HG03354 (cell line): ENCODE measurements around the gene STARD4.

ENCODE experiments used
- ATAC-seq: cut with Tn5 transposase; IDR thresholded peaks from one replicate; pipeline ENCODE4 v1.9.1; 2021; ENCODE audit warnings: mild to moderate bottlenecking; ENCODE audit not compliant: unreplicated experiment, poor library complexity, severe bottlenecking

STARD4 gene

GRCh38 chr5:111530298-111530740 is 18.0 kb upstream of the STARD4 start:
- ATAC-seq: peak; percentile 97

- no peak for ATAC-seq
Measured at GRCh38 chr5:111528056-111528455, 15.7 kb upstream of the STARD4 start.

DNA sequence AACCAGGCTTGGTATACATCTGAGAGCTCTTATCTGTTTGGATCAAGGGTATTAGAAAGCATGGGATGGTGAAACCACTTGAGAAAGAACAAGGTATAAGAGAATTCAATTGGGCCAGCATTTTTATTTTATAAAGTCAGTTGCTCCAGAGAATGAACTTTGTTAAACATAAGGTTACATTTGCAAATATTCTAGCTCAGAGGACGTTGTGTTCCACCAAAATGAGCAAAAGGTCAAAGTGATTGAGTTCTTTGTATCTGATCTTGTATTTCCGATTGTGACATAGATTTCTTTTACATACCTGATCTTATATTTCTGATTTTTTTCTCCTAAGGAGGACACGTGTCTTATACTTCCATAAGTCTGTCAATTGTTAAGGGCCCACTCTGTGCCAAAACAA is 8.6 kb upstream of the STARD4 start:
- no peak for ATAC-seq

GRCh38 chr5:111518777-111519176 is 6.4 kb upstream of the STARD4 start:
- ATAC-seq: no peak

DNA sequence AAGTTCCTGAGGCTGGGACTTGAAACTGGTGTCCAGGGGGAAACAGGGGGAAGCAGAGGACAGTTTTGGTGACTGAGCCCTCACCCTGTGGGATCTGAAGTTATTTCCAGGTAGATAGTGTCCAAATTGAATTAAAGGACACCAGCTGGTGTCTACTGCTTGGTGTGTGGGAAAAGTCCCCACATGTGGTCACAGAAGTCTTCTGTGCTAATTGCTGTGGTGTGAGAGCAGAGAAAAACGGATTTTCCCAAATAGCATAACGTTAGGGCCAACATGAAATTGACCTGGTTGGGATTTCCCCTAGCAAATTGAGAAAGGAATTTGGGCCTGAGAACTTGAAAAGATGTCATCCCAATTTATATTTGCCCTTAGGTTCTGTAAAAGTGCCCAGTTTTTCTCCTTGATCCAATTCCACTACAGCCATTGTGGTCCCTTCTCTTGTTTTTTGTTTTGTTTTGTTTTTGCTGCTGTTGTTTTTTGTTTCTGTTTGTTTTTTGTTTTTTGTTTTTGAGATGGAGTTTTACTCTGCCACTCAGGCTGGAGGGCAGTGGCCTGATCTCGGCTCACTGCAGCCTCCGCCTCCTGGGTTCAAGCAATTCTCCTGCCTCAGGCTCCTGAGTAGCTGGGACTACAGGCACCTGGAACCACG is 5.6 kb upstream of the STARD4 start:
- no peak for ATAC-seq

GRCh38 chr5:111514087-111514486 is 1.8 kb upstream of the STARD4 start:
- ATAC-seq: no peak

DNA sequence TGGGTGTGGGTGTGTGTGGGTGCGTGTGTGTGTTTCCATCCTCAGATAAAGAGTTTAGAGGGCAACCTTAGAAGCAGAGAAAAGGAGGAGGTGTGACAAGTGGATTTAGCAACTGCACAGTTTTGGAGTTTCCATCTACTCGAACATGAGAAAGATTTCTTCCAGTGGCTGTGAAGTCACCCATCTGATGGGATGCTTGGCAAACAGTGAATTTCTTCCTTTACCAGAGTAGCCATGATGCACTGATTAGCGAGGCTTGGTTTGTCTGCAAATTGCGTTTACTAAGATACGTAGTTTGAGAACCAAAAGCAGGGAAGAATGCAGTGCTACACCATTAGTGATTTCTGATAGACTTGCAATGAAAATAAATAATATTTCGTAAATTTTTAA is 791 bp upstream of the STARD4 start:
- ATAC-seq: no peak

DNA sequence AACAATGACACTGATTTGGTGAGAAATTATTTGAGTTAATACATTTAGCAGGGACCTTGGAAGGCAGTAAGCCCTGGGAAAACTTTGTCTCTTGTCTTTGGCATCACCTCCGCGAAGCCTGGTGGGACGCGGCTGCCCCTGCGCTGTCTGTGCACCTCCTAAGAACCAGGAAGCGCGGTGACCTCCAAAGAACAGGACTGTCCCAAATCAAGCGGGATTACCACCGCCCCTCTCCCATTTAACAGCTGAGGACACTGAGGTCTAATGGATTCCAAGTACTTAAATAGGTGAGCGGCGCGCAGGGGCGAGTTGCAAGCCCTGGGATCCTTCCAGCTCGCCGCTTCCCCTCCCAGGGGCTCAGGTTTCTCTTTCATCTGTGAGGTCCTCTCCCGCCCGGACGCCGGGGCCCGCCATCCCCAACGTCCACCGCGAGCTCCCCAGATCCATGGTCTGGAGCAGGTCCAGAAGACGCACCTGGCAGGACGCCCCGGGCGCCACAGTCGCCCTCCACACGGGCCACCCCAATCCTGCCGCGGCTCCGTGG is 432 bp downstream of the STARD4 start:
- peak; percentile 12 for ATAC-seq

GRCh38 chr5:111511174-111511830 is 1.0 kb downstream of the STARD4 start:
- ATAC-seq: no peak

DNA sequence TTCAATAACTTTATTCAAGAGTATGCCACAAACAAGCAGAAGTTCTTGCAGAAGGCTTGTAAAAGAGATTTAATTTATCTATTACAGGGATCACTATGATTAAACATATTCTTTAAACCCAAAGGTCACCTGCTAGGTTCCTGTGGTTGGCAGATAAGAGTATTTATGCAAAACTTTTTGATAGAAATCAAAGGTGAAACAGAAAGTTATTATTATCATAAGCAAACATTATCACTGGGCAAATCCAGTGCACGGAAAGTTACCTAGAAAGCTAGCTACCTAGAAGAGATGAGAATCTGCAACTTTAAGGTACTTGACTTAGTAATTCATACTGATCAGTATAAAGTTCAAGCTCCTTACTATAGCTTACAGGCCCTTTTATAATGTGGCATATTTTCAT is 3.2 kb downstream of the STARD4 start:
- ATAC-seq: no peak

GRCh38 chr5:111507276-111507675 is 5.1 kb downstream of the STARD4 start:
- no peak for ATAC-seq

DNA sequence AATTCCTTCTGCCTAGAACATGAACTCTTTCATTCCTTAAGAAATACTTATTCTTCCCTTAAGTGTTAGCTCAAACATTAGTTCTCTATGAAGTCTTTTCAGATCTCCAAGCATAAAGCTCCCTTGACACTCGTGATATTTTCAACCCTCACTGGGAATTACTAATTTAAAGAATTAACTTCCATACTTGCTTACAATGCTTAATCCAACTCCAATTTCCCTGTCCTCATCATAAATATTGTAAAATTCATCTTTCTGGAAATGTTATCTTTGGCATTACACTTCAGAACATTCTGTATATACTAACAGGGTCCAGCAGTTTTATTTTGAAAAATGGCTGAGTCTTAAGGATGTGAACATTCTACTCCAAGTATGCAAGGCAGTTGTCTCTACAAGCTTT is 7.2 kb downstream of the STARD4 start:
- ATAC-seq: no peak

- ATAC-seq: no peak
Measured at GRCh38 chr5:111502956-111503355, 9.4 kb downstream of the STARD4 start.

DNA sequence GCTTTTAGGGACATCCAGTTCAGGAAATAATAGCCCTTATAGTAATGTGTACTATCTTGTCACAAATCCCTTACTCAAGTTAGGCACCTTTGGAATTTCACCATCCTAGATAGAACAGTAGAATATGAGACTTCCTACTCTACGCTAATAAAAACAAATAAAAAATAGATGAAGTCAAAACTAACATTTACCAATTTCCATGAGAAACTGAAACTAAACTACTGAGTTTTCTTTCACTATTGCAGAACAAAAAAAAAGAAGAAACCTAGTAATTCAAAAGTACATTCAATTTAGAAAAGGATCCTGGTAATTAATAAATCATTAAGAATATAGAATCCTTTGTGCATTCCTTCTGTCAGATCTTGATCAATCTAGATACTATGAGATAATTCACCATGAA is 14.0 kb downstream of the STARD4 start:
- no peak for ATAC-seq

DNA sequence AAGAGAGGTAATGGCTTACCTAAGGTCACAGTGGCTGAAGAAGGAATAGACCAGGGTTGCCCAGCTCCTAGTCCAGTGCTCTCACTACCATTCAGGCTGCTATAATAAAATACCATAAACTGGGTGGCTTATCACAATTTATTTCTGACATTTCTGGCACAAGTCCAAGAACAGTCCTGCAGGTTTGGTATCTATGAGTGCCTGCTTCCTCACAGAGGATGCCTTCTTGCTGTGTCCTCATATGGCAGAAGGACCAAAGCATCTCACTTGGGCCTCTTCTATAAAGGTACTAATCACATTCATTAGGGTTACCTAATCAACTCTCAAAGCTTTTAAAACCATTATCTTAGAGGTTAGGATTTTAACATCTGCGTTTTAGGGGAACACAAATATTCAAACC is 17.2 kb downstream of the STARD4 start:
- no peak for ATAC-seq

DNA sequence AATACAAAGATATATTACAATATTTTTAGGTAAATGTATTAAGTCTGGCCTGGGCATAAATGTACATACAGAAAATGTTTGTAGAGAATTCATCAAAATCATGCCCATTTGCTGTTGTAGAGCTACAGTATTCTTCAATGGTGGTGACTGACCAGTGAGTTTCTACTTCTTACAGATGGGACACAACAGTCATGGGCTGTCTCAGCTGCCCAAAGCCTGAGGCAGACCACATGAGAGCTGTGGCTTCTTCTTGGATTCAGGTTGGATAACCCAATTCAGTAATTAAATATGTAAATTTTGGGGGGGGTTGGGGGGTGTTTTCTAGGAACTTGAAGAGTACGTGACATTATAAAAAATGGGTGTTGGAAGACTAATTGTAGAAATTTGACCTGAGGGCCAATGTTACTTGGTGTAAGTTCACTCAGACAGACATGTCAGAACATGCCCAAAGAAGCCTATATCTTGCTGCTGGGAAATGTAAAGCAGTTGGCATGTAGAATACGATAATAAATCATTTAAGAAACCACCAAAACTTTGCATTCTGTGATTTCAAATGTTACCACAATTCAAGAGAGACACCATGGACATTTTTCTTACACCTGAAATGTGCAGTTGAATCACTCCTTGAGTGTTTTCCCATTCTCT is 17.9 kb downstream of the STARD4 start:
- no peak for ATAC-seq

DNA sequence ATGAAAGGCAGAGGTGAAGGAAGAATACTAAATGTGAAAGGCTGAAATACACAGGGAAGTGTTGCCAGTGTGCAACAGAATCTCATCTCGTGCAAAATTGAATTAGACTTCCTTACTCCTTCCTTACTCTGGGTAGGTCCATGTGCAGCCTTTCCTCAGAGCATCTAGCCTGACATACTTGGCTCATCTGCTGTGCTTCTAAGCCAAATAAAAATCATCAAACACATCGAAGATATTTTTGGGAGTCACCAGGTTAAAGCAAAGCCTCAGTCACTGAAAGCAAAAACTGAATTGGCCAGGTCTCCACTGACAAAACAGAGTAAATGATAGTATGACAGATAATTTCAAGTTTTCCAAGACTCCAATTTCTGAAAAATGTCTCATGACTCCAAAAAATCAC is 19.3 kb downstream of the STARD4 start:
- ATAC-seq: no peak

DNA sequence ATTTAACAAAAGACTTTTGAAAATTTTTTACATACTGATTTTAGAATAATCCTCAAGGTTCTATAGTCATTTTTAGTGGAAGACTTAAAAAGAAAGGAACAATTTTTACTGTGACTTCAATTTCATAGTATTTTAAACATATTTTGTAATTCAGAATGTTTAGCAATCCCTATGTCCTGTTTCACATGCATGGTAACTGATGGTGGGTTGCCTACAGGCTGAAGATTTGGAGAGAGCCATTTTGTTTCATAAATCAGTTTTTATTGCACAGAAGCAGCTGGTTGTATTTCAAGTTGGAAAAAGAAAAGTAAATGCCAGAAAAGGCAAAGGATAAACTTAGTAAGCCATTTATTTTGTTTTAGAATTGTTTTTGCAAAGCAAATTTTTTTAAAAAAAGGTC is 24.0 kb downstream of the STARD4 start:
- ATAC-seq: no peak

DNA sequence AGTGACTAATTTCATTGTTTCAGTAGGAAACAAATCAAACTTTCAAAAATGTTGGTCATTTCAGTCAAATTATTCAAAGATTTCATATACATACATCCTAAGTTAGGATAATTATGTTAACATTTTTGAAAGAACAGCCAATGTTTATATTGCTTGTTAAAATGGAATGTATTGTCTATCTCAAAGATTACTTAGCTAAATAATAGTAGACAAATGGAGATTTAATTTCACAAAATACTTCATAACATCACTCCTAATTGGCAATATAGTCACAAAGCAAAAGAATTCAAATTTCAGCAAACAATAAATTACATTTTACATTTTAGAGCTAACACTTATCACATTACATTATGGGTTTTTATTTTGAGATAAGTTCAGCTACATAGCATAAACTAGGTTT is 25.4 kb downstream of the STARD4 start:
- ATAC-seq: no peak

- no peak for ATAC-seq
Measured at GRCh38 chr5:111486055-111486454, 26.3 kb downstream of the STARD4 start.

- ATAC-seq: no peak
Measured at GRCh38 chr5:111480346-111480745, 32.0 kb downstream of the STARD4 start.
